Left lung (tissue), 10 donors: ENCODE results near the gene HOXC4. TPM values are rescaled to one million over a fixed set of nuclear protein-coding genes. Genes with fewer than 3 reads are reported as not detected.

Source experiments
- ATAC-seq: fragments of 200-7000 bp; cut with Tn5 transposase; one replicate; pipeline ENCODE4 v1.9.1; 2020; ENCODE audit warnings: moderate library complexity
- DNase-seq, 4 donors: peaks; one replicate each; pipeline ENCODE4 v3.0.0-alpha.2; 2013 to 2020
- H3K27ac ChIP-seq, 2 donors: fragments of 200-600 bp; sonication (generic) in 1 of 2; one replicate each; pipeline versions ENCODE4 v1.5.0 to v1.8.0; 2020 to 2021
- H3K27me3 ChIP-seq, 2 donors: fragments of 200-600 bp; sonication (generic) in 1 of 2; one replicate each; pipeline versions ENCODE4 v1.5.0 to v1.8.0; 2020 to 2021
- H3K36me3 ChIP-seq, 2 donors: fragments of 200-600 bp; sonication (generic) in 1 of 2; one replicate each; pipeline versions ENCODE4 v1.5.0 to v1.8.0; 2020 to 2021
- H3K4me1 ChIP-seq, 2 donors: fragments of 200-600 bp; one replicate each; pipeline ENCODE4 v1.8.0; 2021
- H3K4me3 ChIP-seq, 2 donors: fragments of 200-600 bp; sonication (generic) in 1 of 2; one replicate each; pipeline versions ENCODE4 v1.5.0 to v1.8.0; 2020 to 2021; ENCODE audit warnings: mild to moderate bottlenecking in 1 of 2
- H3K9me3 ChIP-seq, 2 donors: fragments of 200-600 bp; sonication (generic) in 1 of 2; one replicate each; pipeline versions ENCODE4 v1.5.0 to v1.8.0; 2020 to 2021
- CTCF ChIP-seq, 2 donors: fragments of 200-600 bp; sonication (generic) in 1 of 2; IDR thresholded peaks; one replicate each; pipeline versions ENCODE4 v1.5.0 to v1.8.0; 2021; ENCODE audit warnings: antibody characterized with exemption in 2 of 2
- intact Hi-C, 2 donors: fragments of 100-400 bp; cut with DNase I; formaldehyde crosslinking; loops; one replicate each; pipeline versions ENCODE4 v1.11.2 to v1.14.2; 2022
- polyA plus RNA-seq, 6 donors: library from polyadenylated mRNA; unstranded; fragments of 120-200 nt; gene quantifications; one replicate each; pipeline ENCODE4 v1.2.1, GENCODE V29; 2013; ENCODE audit not compliant: insufficient read length in 6 of 6
- total RNA-seq, 2 donors: library from RNA; stranded (reverse); fragmentation: NEBNext Ultra II Directional; extraction: Animal tissue kit (Norgen Biotek cat#: 25700); gene quantifications; one replicate each; pipeline ENCODE4 v1.2.1, GENCODE V29; 2021
- donor health status: DM: no; HTN: yes; CAD: no.
- donor health status: DM: no; HTN: no; CAD: no.

HOXC4 gene
- total and polyA plus RNA-seq, 8 donors, result 0.68 to 5.2 (median 4.2) TPM

DNA sequence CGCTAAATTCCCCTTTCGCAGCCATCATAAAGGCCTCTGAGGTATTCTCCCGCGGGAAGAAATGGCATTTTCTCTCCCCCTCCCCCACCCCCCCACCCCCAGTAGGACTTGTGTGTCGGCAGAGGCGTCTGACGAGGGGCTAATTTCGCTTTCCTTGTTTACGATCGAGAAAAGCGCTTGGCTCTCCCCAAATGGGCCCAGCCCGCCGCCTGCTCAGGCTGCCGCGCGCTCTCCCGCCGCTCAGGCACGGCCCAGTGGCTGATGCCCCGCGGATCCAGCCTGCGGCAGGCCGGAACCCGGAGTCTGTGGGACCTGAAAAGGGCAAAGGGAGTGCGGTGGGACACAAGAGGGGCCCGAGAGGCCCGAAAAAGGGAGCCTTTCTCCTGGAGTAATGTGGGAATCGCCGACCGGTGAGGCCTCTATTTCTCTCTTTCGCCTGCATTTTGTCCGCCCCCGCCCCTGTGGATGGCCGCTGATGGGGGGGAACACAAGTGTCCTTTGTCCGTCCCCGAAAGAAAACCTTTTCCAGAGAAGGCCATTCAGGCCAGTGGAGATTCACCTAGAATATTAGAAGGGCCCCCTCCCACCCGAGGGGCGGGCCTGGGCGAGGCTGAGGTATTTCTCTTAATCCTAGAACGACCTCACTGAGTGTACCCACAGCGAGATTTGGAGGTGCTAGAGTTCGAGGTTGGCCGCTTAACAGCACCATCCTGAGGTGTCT lies 34.4 kb upstream of the HOXC4 start:
- ATAC-seq (no peak), DNase-seq (peak in 1 of 4 donors; percentile 31)
- intact Hi-C loops, result no loop called here
- H3K9me3 ChIP-seq, result no peaks in the 10 kb centered on the region
- peaks cover 0 to 20% of the 10 kb centered on the region in 2 donors for H3K4me1 ChIP-seq
- no peak for TF ChIP-seq CTCF (IDR thresholded peaks at IDR 0.05)
- no peaks in the 10 kb centered on the region for H3K36me3 ChIP-seq
- H3K27ac ChIP-seq, result no peak overlapping the region
- peaks cover 91 to 100% of the 10 kb centered on the region in 2 donors for H3K27me3 ChIP-seq
- no peak overlapping the region for H3K4me3 ChIP-seq

- H3K4me1 ChIP-seq, result peaks cover 0 to 15% of the 10 kb centered on the region in 2 donors
- H3K36me3 ChIP-seq, result no peaks in the 10 kb centered on the region
- intact Hi-C loops, result no loop called here
- TF ChIP-seq CTCF (IDR thresholded peaks at IDR 0.05), result no peak
- DNase-seq (no peak), ATAC-seq (no peak)
- no peak overlapping the region for H3K4me3 ChIP-seq
- no peaks in the 10 kb centered on the region for H3K9me3 ChIP-seq
- H3K27me3 ChIP-seq, result peaks cover 90 to 100% of the 10 kb centered on the region in 2 donors
- no peak overlapping the region for H3K27ac ChIP-seq
Measured at GRCh38 chr12:54019924-54020590, 33.6 kb upstream of the HOXC4 start.

GRCh38 chr12:54020591-54021405 lies 32.8 kb upstream of the HOXC4 start:
- intact Hi-C loops, result no loop called here
- Histone ChIP-seq H3K27ac (no peak overlapping the region), H3K36me3 (no peaks in the 10 kb centered on the region), H3K4me3 (no peak overlapping the region), H3K27me3 (peaks cover 87 to 100% of the 10 kb centered on the region in 2 donors), H3K4me1 (peaks cover 0 to 15% of the 10 kb centered on the region in 2 donors), H3K9me3 (no peaks in the 10 kb centered on the region)
- no peak for TF ChIP-seq CTCF (IDR thresholded peaks at IDR 0.05)
- DNase-seq, result no peak
- ATAC-seq, result no peak

DNA sequence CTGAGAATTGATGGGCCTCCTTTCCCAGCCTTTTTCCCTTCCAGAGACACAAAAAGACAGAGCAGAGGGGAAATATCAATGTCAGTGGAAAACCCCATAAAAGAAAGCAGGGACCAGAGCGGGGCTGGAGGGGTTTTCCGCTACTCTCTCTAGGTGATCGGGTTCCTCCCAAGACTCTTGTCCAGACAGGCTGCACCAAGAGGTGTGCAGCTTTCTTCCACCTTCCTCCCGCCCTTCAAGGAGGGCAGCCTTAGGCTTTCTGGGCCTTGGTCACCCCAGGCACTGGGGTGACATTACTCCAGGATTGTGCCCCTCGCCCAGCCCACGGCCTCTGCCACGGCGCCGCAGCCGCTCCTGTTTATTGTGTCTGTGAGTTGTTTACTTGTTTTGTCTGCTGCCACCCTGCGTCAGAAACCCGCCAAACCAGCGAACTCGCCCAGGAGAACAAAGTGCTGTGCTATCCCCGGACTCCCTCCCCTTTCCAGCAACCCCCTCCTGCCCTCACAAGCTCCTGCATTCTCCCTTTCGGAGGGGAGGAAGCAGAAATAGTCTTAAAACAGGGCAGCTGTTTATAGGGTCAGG lies 32.1 kb upstream of the HOXC4 start:
- Histone ChIP-seq H3K4me3 (no peak overlapping the region), H3K27me3 (peaks cover 87 to 100% of the 10 kb centered on the region in 2 donors), H3K9me3 (no peaks in the 10 kb centered on the region), H3K27ac (no peak overlapping the region), H3K36me3 (no peaks in the 10 kb centered on the region), H3K4me1 (peaks cover 0 to 15% of the 10 kb centered on the region in 2 donors)
- peak in 1 of 4 donors; percentile 55 for DNase-seq
- no peak for TF ChIP-seq CTCF (IDR thresholded peaks at IDR 0.05)
- intact Hi-C loops, result no loop called here
- ATAC-seq, result no peak
